NCI-H524 treated with DMSO at 0.1 percent for 48 hours (cell line): Measurements from ENCODE around the gene DDX27.

Experiments used
- DNase-seq: peaks from one replicate; lab custom pipeline; 2025; lab: John Stamatoyannopoulos, UW

The DDX27 gene

DNA sequence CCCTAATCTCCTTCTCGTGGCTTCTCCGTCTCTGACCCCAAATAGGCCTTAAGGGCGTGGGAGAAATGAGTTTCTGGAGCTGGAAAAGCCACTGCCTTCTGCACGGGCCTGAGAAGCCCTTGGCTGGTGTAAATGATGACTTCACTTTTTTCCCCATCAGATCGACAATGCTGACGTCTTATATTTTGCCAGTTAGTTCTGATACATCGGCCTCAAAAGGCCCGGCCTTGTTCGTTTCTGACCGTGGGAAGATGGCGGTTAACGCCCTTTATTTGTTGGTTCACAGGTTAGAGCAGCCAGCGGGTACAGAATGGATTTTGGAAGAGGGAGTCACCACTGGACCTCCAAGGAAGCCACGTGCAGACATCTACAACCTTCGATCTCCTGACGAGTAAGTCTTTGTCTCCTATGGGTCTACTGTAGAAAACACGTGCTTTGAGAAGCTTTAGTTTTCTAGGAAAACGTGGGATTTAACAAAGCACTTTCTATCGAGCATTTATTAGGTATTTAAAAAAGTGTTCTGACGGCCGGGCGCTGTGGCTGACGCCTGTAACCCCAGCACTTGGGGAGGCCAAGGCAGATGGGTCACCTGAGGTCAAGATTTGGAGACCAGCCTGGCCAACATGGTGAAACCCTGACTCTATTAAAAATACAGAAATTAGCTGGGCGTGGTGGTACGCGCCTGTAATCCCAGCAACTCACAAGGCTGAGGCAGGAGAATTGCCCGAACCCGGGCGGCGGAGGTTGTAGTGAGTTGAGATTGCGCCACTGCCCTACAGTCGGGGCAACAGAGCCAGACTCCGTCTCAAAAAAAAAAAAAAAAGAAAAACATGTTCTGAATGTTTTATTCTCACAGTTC lies 59.8 kb downstream of the DDX27 start:
- DNase-seq = no peak

DNA sequence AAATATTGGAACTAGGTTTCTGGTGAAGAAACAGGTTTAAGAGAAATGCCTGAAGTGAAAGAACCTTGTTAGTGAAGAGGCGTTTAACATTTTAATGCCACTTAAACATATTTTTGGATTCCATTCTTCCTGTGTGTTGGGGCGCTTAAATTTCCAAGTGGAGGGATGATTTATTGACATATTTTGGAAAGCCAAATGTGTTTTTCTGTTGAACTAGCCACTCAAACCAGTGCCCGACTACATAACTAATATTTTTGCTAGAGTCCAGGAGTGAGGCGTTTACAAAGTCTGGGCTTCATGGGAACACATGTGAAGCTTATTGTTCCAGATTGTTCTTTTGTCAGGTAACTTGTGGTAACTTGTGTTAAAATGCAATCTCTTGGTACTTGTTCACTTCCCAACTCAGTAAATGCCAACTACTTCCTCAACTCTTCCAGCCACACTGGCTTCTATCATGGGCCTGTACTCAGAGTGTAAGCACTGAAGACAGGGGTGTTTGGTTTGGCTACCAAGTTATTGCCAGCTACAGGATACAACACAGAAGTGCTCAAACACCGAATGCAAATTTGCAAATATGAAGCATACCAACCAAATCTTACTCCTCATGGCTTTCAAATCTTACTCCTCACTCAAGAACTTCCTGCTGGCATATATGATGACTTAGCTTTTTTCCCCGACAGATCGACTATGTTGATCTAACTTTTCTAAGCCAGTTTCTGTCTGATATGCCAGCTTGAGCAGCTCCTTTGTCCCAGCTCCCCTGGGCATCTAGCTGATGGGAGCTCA lies 60.7 kb downstream of the DDX27 start:
- no peak for DNase-seq

GRCh38 chr20:49280463-49281058 lies 61.3 kb downstream of the DDX27 start:
- no peak for DNase-seq

GRCh38 chr20:49281059-49281912 lies 62.1 kb downstream of the DDX27 start:
- DNase-seq = no peak

DNA sequence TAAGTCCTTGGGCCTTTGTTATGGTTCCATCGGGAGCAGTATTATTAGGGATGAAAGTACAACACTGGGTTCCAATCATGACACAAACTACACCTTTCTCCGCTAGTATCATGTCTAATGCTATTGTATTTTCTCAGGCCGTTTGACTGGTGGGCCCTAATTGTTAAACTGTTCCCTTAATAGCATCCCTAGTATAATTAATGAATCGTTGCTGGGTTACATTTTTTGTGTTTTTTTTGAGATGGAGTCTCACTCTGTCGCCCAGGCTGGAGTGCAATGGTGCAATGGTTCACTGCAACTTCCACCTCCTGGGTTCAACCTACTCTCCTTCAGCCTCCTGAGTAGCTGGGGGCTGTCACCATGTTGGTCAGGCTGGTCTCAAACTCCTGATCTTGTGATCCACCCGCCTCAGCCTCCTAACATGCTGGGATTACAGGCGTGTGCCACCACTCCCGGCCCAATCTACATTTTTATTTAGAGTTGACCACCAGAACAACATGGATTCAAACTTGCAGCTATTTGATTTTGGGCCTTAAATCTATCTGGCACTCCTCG lies 62.8 kb downstream of the DDX27 start:
- DNase-seq = no peak

- no peak for DNase-seq
Measured at GRCh38 chr20:49282584-49283171, 63.5 kb downstream of the DDX27 start.

DNA sequence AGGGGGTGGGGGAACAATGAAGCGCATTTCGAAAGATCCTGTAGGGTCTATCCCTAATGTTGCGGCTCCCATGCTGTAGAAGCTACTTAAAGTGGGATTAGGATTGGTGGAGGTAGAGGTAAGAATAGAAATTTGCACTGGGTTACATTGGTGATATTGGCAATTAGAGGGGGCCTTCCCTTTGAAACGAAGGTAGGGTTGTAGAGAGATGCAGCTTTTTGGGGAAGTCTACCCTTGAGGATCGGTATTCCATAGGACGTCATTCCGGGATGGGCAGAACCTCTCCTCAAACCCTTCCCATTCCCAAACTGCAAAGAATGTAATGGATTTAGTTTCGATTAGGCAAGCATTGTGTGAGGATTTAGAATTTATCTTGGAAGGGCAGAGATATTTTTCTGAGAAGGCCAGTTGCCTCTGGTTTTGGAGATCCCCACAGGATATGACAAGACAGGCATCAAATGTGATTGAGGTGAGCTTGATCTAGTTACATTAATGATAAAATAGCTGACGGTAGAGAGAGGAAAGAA lies 64.0 kb downstream of the DDX27 start:
- DNase-seq = no peak

GRCh38 chr20:49283703-49284625 lies 64.7 kb downstream of the DDX27 start:
- DNase-seq = no peak

GRCh38 chr20:49284818-49285217 lies 65.6 kb downstream of the DDX27 start:
- no peak for DNase-seq

DNA sequence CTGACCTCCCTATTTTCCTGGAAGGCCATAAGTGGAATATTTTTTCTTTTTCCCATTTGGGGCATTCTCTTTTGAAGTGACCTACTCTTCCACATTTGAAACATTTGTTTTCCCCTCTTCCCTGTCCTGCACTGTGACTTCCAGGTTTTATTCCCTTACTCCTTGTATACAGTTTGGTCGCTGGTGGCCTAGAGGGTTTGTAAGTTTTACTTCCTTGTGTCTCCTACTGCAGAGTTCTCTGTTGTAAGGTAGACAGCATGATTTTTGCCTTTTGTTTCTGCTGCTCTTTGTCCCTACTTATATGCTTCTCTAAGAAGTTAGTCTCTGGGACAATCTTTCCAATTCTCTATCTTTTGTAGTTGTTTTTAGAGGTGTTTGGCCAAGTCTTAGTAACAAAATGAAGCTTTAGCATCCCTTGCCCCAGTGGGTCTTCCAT lies 66.0 kb downstream of the DDX27 start:
- no peak for DNase-seq

- DNase-seq = no peak
Measured at GRCh38 chr20:49285813-49286494, 66.7 kb downstream of the DDX27 start.

- DNase-seq = no peak
Measured at GRCh38 chr20:49286689-49287551, 67.7 kb downstream of the DDX27 start.

DNA sequence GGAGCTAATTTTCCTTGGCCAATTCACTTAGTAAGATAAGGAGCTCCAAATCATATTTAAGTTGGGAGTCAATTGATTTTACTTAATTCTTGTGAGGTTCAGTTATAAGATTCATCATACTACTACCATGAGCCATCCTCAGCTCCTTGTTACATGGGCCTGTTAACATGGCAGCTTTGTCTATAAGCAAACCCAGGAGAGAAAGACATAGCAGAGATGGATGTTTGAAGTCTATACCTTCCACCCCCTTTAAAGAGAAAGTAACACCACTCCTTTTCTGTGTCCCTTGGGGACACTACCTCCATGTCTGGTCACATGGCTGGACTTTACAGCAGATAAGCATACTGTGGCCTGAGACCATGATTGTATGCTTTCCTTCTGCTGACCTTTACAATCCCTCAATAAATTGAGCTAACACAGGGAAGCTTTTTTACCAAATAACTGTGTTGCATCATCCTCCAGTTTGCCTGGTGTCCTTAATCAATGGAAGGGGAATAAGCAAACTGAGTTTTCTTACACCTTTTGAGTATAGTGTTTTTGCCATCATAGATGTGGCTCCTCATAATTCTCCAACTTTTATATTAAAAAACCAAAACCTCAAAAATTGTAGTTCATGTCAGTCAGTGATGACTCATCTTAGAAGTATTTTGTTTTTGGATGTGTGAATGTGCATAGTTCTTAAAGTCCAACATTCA lies 68.5 kb downstream of the DDX27 start:
- no peak for DNase-seq

DNA sequence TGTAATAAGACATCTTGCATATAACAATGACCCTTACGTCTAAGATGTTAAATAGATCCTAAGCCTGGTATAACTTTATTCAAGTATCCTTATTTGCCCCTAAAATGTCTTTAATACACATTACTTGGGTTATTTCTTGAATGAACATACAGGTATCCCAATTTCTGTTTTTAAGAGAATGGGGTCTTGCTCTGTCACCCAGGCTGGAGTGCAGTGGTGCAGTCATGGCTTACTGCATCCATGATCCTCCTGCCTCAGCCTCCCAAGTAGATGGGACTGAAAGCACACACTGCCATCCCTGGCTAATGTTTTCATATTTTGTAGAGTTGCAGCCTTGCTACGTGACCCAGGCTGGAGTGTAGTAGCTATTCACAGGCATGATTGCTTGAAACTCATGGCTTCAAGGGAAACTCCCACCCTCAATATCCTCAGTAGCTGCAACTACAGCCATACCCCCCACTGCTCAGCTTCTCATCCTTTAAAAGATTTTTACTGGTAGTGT lies 69.1 kb downstream of the DDX27 start:
- no peak for DNase-seq

- no peak for DNase-seq
Measured at GRCh38 chr20:49288784-49289696, 69.8 kb downstream of the DDX27 start.

DNA sequence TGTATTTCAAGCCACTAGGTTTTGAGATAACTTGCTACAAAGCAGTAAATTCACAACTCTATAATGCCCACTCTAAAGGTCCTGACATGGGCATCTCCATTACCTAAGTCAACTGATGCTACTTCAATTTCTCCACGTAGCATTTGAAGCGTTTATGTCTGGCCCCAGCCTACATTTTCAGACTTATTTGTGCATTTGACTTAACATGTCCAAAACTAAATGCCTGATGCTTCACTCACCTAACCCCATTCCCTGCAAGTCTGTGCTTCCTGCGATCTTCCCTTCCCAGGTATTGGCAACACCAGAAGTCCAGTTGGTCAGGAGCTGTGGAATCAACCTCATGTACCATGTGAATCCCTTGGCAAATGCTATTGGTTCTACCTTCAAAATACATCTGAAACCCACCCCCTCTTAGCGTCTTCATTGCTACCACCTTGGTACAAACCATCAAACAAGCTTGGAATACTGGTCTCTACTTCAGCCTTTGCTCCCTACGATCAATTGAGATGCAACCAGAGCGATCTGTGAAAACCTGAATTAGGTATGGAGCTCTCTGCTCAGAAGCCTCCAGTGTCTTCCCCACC lies 71.5 kb downstream of the DDX27 start:
- no peak for DNase-seq
